Transverse colon (tissue), 4 donors: Measurements from ENCODE around the gene LMOD3.

Experiments used
- EP300 ChIP-seq: sonication (generic); formaldehyde crosslinking; IDR thresholded peaks from one replicate; pipeline ENCODE4 v1.6.1; 2017; ENCODE audit warnings: antibody characterized with exemption, low read depth
- POLR2A ChIP-seq: fragments of 450-650 bp; IDR thresholded peaks from one replicate; pipeline ENCODE4 v1.6.1; 2016; ENCODE audit warnings: antibody characterized with exemption, mild to moderate bottlenecking, moderate library complexity
- POLR2AphosphoS5 ChIP-seq, 3 donors: sonication (generic); formaldehyde crosslinking; IDR thresholded peaks; one replicate each; pipeline ENCODE4 v1.6.1; 2016; ENCODE audit warnings: antibody characterized with exemption in 3 of 3
- TF ChIP-seq, protein P1 (sequence below), 5 experiments: fragments of 200-600 bp in 3 of 5; fragments of 450-650 bp in 2 of 5; sonication (generic) in 3 of 5; IDR thresholded peaks; 1 replicate in 2 of 5; 2 replicates in 3 of 5; pipeline ENCODE4 v1.5.1; 2016 to 2017; ENCODE audit warnings: antibody characterized with exemption in 5 of 5, inconsistent platforms in 3 of 5, mild to moderate bottlenecking in 2 of 5, moderate library complexity in 1 of 5

GRCh38 chr3:69149586-69149985 lies 27.2 kb upstream of the LMOD3 start:
- TF ChIP-seq, protein P1, sequence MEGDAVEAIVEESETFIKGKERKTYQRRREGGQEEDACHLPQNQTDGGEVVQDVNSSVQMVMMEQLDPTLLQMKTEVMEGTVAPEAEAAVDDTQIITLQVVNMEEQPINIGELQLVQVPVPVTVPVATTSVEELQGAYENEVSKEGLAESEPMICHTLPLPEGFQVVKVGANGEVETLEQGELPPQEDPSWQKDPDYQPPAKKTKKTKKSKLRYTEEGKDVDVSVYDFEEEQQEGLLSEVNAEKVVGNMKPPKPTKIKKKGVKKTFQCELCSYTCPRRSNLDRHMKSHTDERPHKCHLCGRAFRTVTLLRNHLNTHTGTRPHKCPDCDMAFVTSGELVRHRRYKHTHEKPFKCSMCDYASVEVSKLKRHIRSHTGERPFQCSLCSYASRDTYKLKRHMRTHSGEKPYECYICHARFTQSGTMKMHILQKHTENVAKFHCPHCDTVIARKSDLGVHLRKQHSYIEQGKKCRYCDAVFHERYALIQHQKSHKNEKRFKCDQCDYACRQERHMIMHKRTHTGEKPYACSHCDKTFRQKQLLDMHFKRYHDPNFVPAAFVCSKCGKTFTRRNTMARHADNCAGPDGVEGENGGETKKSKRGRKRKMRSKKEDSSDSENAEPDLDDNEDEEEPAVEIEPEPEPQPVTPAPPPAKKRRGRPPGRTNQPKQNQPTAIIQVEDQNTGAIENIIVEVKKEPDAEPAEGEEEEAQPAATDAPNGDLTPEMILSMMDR (IDR thresholded peaks at IDR 0.05): no peak
- no peak for TF ChIP-seq POLR2AphosphoS5 (IDR thresholded peaks at IDR 0.05)
- TF ChIP-seq POLR2A: no peak
- TF ChIP-seq EP300: no peak
